PFSK-1 (cell line): ENCODE measurements around the gene ALOX5AP.

Source experiments
- FOXP2 ChIP-seq: optimal IDR thresholded peaks from 2 replicates; pipeline ENCODE3; 2011; ENCODE audit warnings: borderline replicate concordance, control low read depth, inconsistent platforms; ENCODE audit not compliant: insufficient read depth; ENCODE audit errors: extremely low read length, extremely low read depth
- POLR2AphosphoS5 ChIP-seq: IDR thresholded peaks from 2 replicates; pipeline ENCODE4 v1.6.1; 2012; ENCODE audit warnings: low read depth, mild to moderate bottlenecking, control low read depth, low read length, moderate library complexity
- REST ChIP-seq, 2 experiments: IDR thresholded peaks; 2 replicates each; pipeline versions ENCODE4 v1.6.1 to v1.8.0; 2011 to 2012; ENCODE audit warnings: low read depth in 2 of 2, low read length in 2 of 2, control low read depth in 1 of 2, inconsistent platforms in 1 of 2, mild to moderate bottlenecking in 1 of 2, moderate library complexity in 1 of 2; ENCODE audit not compliant: insufficient read depth in 1 of 2
- SIN3A ChIP-seq: IDR thresholded peaks from 2 replicates; pipeline ENCODE4 v1.6.1; 2012; ENCODE audit warnings: mild to moderate bottlenecking, low read length, moderate library complexity, borderline replicate concordance; ENCODE audit not compliant: insufficient read depth
- TAF1 ChIP-seq: IDR thresholded peaks from 2 replicates; pipeline ENCODE4 v1.6.1; 2012; ENCODE audit warnings: low read length, control low read depth, borderline replicate concordance; ENCODE audit not compliant: insufficient read depth

The ALOX5AP gene

GRCh38 chr13:30697996-30698401, 37.3 kb upstream of the ALOX5AP start:
- TF ChIP-seq SIN3A (no peak), FOXP2 (no peak), TAF1 (no peak), REST (IDR thresholded peaks at IDR 0.05; ENCODE audit: insufficient read depth in 1 of 2, low read depth in 2 of 2, low read length in 2 of 2) (no peak), POLR2AphosphoS5 (no peak)

GRCh38 chr13:30698488-30699005, 36.8 kb upstream of the ALOX5AP start:
- no peak for TF ChIP-seq SIN3A
- TF ChIP-seq TAF1 = no peak
- TF ChIP-seq POLR2AphosphoS5 = no peak
- no peak for TF ChIP-seq REST (IDR thresholded peaks at IDR 0.05; ENCODE audit: insufficient read depth in 1 of 2, low read depth in 2 of 2, low read length in 2 of 2)
- TF ChIP-seq FOXP2 = no peak

- no peak for TF ChIP-seq REST (IDR thresholded peaks at IDR 0.05; ENCODE audit: insufficient read depth in 1 of 2, low read depth in 2 of 2, low read length in 2 of 2)
- no peak for TF ChIP-seq TAF1
These were observed 35.0 kb upstream of the ALOX5AP start for GRCh38 chr13:30700364-30700763.

- no peak for TF ChIP-seq FOXP2
- no peak for TF ChIP-seq POLR2AphosphoS5
- no peak for TF ChIP-seq TAF1
- TF ChIP-seq SIN3A = no peak
- no peak for TF ChIP-seq REST (IDR thresholded peaks at IDR 0.05; ENCODE audit: insufficient read depth in 1 of 2, low read depth in 2 of 2, low read length in 2 of 2)
These were observed 33.3 kb upstream of the ALOX5AP start for GRCh38 chr13:30702006-30702405.

- TF ChIP-seq POLR2AphosphoS5 = no peak
These were observed 30.7 kb upstream of the ALOX5AP start for GRCh38 chr13:30704596-30704995.
